Astrocyte (in vitro differentiated cells and primary cell): ENCODE data around the gene MYPN. TPM values are rescaled to one million over a fixed set of nuclear protein-coding genes. Genes with fewer than 3 reads are reported as not detected.

Experiments used
- DNase-seq: peaks from one replicate; pipeline ENCODE4 v3.0.0-alpha.2; 2010; ENCODE audit warnings: low read depth
- FAIRE-seq: peaks from 2 replicates; lab custom pipeline; 2011; peaks lifted over from hg19 to GRCh38; lab: Jason Lieb, UNC
- H2AFZ ChIP-seq: 2 replicates; pipeline ENCODE4 v1.6.0; 2012; ENCODE audit warnings: low read depth, low read length, inconsistent platforms
- H3K27ac ChIP-seq: 2 replicates; pipeline ENCODE4 v1.5.1; 2011; ENCODE audit warnings: low read depth, low read length, inconsistent platforms
- H3K27me3 ChIP-seq: 2 replicates; pipeline ENCODE4 v1.6.0; 2011; ENCODE audit warnings: low read length, inconsistent platforms; ENCODE audit not compliant: insufficient read depth
- H3K36me3 ChIP-seq: 2 replicates; pipeline ENCODE4 v1.5.1; 2011; ENCODE audit warnings: low read length, inconsistent platforms; ENCODE audit not compliant: insufficient read depth
- H3K4me1 ChIP-seq: 2 replicates; pipeline ENCODE4 v1.5.1; 2011; ENCODE audit warnings: low read length, inconsistent platforms; ENCODE audit not compliant: insufficient read depth
- H3K4me2 ChIP-seq: 2 replicates; pipeline ENCODE4 v1.6.0; 2012; ENCODE audit warnings: low read length, inconsistent platforms
- H3K4me3 ChIP-seq: 2 replicates; pipeline ENCODE4 v1.5.1; 2011; ENCODE audit warnings: low read depth, mild to moderate bottlenecking, low read length, inconsistent platforms; ENCODE audit not compliant: insufficient read depth
- H3K79me2 ChIP-seq: 2 replicates; pipeline ENCODE4 v1.6.0; 2012; ENCODE audit warnings: mild to moderate bottlenecking, low read length, inconsistent platforms; ENCODE audit not compliant: insufficient read depth
- H3K9ac ChIP-seq: 2 replicates; pipeline ENCODE4 v1.6.0; 2012; ENCODE audit warnings: mild to moderate bottlenecking, low read length, inconsistent platforms
- H3K9me3 ChIP-seq: 2 replicates; pipeline ENCODE4 v1.5.1; 2012; ENCODE audit warnings: low read depth, mild to moderate bottlenecking, low read length, inconsistent platforms; ENCODE audit not compliant: insufficient read depth
- H4K20me1 ChIP-seq: 2 replicates; pipeline ENCODE4 v1.6.0; 2012; ENCODE audit warnings: low read length, inconsistent platforms; ENCODE audit not compliant: insufficient read depth
- H3K27ac Mint-ChIP-seq: one replicate; pipeline ENCODE4 v1.8.0; 2021; ENCODE audit warnings: mild to moderate bottlenecking, mixed read lengths; ENCODE audit not compliant: unreplicated experiment
- H3K27me3 Mint-ChIP-seq: one replicate; pipeline ENCODE4 v1.8.0; 2021; ENCODE audit warnings: low read depth, mixed read lengths; ENCODE audit not compliant: unreplicated experiment
- H3K36me3 Mint-ChIP-seq: one replicate; pipeline ENCODE4 v1.8.0; 2021; ENCODE audit warnings: low read depth, mixed read lengths; ENCODE audit not compliant: unreplicated experiment
- H3K4me1 Mint-ChIP-seq: one replicate; pipeline ENCODE4 v1.8.0; 2021; ENCODE audit warnings: low read depth, mixed read lengths; ENCODE audit not compliant: unreplicated experiment
- H3K4me3 Mint-ChIP-seq: one replicate; pipeline ENCODE4 v1.8.0; 2021; ENCODE audit warnings: mild to moderate bottlenecking, moderate library complexity, mixed read lengths; ENCODE audit not compliant: unreplicated experiment
- H3K9me3 Mint-ChIP-seq: one replicate; pipeline ENCODE4 v1.8.0; 2021; ENCODE audit warnings: mild to moderate bottlenecking, mixed read lengths; ENCODE audit not compliant: unreplicated experiment
- CTCF ChIP-seq: IDR thresholded peaks from 2 replicates; pipeline ENCODE4 v1.5.1; 2011; ENCODE audit warnings: low read depth, mild to moderate bottlenecking, inconsistent platforms, low read length, moderate library complexity; ENCODE audit not compliant: insufficient read depth
- EZH2 ChIP-seq: IDR thresholded peaks from 2 replicates; pipeline ENCODE4 v1.6.1; 2012; ENCODE audit warnings: mild to moderate bottlenecking, low read length, inconsistent platforms; ENCODE audit not compliant: insufficient read depth
- total RNA-seq: library from RNA; stranded (reverse); gene quantifications from 2 replicates; pipeline ENCODE4 v1.2.1, GENCODE V29; 2021

Gene MYPN
- total RNA-seq, 1 donor from 2014 or later: 0.11 TPM

GRCh38 chr10:68118657-68119056 lies 9.4 kb downstream of the MYPN start:
- Histone ChIP-seq H3K4me3 (no peak overlapping the region), H3K79me2 (no peaks in the 10 kb centered on the region), H3K4me2 (no peak overlapping the region), H2AFZ (no peak overlapping the region), H3K27me3 (no peaks in the 10 kb centered on the region), H4K20me1 (no peaks in the 10 kb centered on the region), H3K4me1 (no peaks in the 10 kb centered on the region), H3K36me3 (no peaks in the 10 kb centered on the region), H3K27ac (no peak overlapping the region), H3K9ac (no peak overlapping the region), H3K9me3 (no peaks in the 10 kb centered on the region)
- H3K4me3 Mint-ChIP-seq: no peak overlapping the region
- H3K27ac Mint-ChIP-seq: no peak overlapping the region
- DNase-seq (no peak), FAIRE-seq (no peak)
- TF ChIP-seq CTCF (no peak), EZH2 (no peak)
- H3K9me3 Mint-ChIP-seq: no peaks in the 10 kb centered on the region
- H3K4me1 Mint-ChIP-seq: no peaks in the 10 kb centered on the region
- H3K27me3 Mint-ChIP-seq: no peaks in the 10 kb centered on the region
- no peaks in the 10 kb centered on the region for H3K36me3 Mint-ChIP-seq

GRCh38 chr10:68121020-68121743 lies 11.9 kb downstream of the MYPN start:
- Histone ChIP-seq H3K27me3 (no peaks in the 10 kb centered on the region), H3K27ac (no peak overlapping the region), H4K20me1 (no peaks in the 10 kb centered on the region), H3K36me3 (no peaks in the 10 kb centered on the region), H3K9me3 (no peaks in the 10 kb centered on the region), H2AFZ (no peak overlapping the region), H3K4me1 (no peaks in the 10 kb centered on the region), H3K79me2 (no peaks in the 10 kb centered on the region), H3K4me2 (no peak overlapping the region), H3K4me3 (no peak overlapping the region), H3K9ac (no peak overlapping the region)
- Mint-ChIP-seq H3K36me3 (no peaks in the 10 kb centered on the region), H3K4me1 (no peaks in the 10 kb centered on the region), H3K9me3 (no peaks in the 10 kb centered on the region), H3K27me3 (peaks cover 2% of the 10 kb centered on the region), H3K4me3 (no peak overlapping the region), H3K27ac (no peak overlapping the region)
- TF ChIP-seq CTCF: no peak
- no peak for TF ChIP-seq EZH2
- no peak for FAIRE-seq
- DNase-seq: no peak

- no peaks in the 10 kb centered on the region for H3K79me2 ChIP-seq
- no peaks in the 10 kb centered on the region for H3K4me1 ChIP-seq
- DNase-seq: no peak
- no peak overlapping the region for H2AFZ ChIP-seq
- Mint-ChIP-seq H3K4me1 (no peaks in the 10 kb centered on the region), H3K36me3 (peaks cover 2% of the 10 kb centered on the region), H3K9me3 (no peaks in the 10 kb centered on the region), H3K27ac (no peak overlapping the region), H3K27me3 (peaks cover 2% of the 10 kb centered on the region), H3K4me3 (no peak overlapping the region)
- no peak overlapping the region for H3K4me2 ChIP-seq
- no peak overlapping the region for H3K4me3 ChIP-seq
- TF ChIP-seq CTCF (no peak), EZH2 (no peak)
- H3K9ac ChIP-seq: no peak overlapping the region
- no peaks in the 10 kb centered on the region for H4K20me1 ChIP-seq
- H3K36me3 ChIP-seq: no peaks in the 10 kb centered on the region
- no peak overlapping the region for H3K27ac ChIP-seq
- H3K9me3 ChIP-seq: no peaks in the 10 kb centered on the region
- H3K27me3 ChIP-seq: no peaks in the 10 kb centered on the region
- FAIRE-seq: no peak
Observed at GRCh38 chr10:68121852-68122251, 12.6 kb downstream of the MYPN start.
